Caki2 (cell line): ENCODE data around the gene RUNDC1. TPM values are rescaled to one million over a fixed set of nuclear protein-coding genes. Genes with fewer than 3 reads are reported as not detected.

Experiments used
- DNase-seq: peaks from one replicate; pipeline ENCODE4 v3.0.0-alpha.2; 2015; ENCODE audit warnings: low read depth
- in situ Hi-C: cut with HindIII; loops from 2 replicates; pipeline ENCODE4 v1.10.0; 2016; ENCODE audit warnings: low sequenced_read_pairs, low pct_unique_long_range_greater_than_20kb, mixed read lengths
- total RNA-seq: library from RNA; depleted of rRNA; stranded (reverse); fragments of >200 nt; shearing (Covaris generic); gene quantifications from 2 replicates; pipeline ENCODE4 v1.2.3, GENCODE V29; 2014; ENCODE audit warnings: low replicate concordance; rRNA removed

Gene RUNDC1
- total RNA-seq, 1 experiment from 2014 or later: 9.8 TPM

- in situ Hi-C loops: no loop called here
- DNase-seq: no peak
Measured at GRCh38 chr17:43028221-43028861, 48.0 kb downstream of the RUNDC1 start.

GRCh38 chr17:43030137-43030767 is 49.9 kb downstream of the RUNDC1 start:
- no peak for DNase-seq
- in situ Hi-C loops: no loop called here

GRCh38 chr17:43031666-43032065 is 51.3 kb downstream of the RUNDC1 start:
- in situ Hi-C loops: no loop called here
- DNase-seq: no peak

DNA sequence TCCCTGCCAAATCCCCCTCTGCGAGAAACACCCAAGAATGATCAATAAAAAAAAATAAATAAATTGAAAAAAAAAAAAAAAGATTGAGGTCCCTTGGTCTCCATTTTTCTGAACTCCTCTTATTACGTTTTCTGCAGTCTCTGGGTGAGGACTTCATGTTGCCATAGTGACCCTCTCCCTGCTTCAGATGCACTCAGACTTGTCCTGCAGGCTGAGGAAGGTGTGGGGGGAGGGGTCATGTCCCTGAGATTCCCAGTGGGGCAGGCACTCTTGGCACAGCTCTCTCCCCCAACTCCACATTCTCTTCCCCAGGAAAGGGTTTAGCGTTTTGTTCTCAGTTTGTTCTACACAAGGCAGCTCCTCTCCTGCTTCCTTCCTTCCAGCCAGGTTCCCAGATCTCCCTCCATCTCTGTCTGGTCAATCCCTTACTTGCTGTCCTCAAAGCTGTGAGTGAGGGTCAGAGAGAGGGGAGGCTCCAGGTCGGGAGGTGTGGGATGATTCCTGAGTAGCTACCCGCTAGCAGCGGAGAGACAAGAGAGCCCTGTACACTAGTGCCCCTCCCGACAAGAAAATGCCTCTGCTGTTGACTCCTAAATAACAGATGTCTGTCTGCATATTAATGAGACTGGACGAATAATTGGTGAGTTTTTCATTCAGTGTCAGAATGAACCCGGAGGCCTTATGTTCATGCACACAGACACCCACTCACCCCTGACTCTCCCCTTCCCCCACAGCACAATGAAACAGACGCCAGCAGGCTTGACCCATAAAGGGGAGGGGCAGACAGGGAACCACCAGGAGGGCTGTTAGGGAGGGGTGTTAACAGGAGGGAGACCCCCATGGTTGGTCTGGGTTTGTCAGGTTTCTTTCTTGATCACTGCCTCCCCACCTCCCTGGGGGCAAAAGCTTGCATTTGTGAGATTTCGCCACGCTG is 53.9 kb downstream of the RUNDC1 start:
- DNase-seq: no peak
- in situ Hi-C loops: no loop called here

DNA sequence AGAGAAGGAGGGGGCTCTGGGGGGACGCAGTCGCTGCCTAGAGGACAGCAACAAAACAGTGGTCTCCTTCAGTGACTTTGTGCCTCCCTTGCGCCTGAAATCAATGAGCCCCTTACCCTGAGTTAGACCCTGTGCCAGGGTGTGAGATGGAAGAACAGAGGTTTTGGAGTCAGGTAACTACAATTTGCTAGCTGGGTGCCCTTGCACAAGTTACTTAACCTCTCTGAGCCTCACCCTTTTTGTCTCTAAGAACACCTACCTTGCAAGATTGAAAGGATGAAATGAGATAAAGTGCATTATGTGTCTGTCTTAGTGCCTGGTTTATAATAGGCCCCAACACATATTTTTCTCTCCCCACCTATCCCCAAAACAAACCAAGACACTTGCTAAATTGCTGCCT is 54.5 kb downstream of the RUNDC1 start:
- in situ Hi-C loops: no loop called here
- DNase-seq: no peak

- in situ Hi-C loops: no loop called here
- no peak for DNase-seq
Measured at GRCh38 chr17:43039646-43040045, 59.3 kb downstream of the RUNDC1 start.

- in situ Hi-C loops: no loop called here
- no peak for DNase-seq
Measured at GRCh38 chr17:43040655-43041054, 60.3 kb downstream of the RUNDC1 start.

GRCh38 chr17:43042025-43042628 is 61.8 kb downstream of the RUNDC1 start:
- DNase-seq: no peak
- in situ Hi-C loops: no loop called here

Other genes with a start within 250 kb of the RUNDC1 start
- 8.2 and 21.3 TPM in 2 replicates for gene EZH1, start 235.5 kb upstream of the RUNDC1 start, total RNA-seq
- not detected in 2 replicates for gene RAMP2, start 219.3 kb upstream of the RUNDC1 start, total RNA-seq
- 123 and 179 TPM in 2 replicates for gene VPS25, start 207.1 kb upstream of the RUNDC1 start, total RNA-seq
- gene WNK4, start 200.0 kb upstream of the RUNDC1 start, total RNA-seq: not detected in 2 replicates
- 211 and 246 TPM in 2 replicates for gene COA3, start 181.9 kb upstream of the RUNDC1 start, total RNA-seq
- gene CNTD1, start 181.7 kb upstream of the RUNDC1 start, total RNA-seq: 0.09 TPM in 1 of 2 replicates, not detected in the other
- 107 and 132 TPM in 2 replicates for gene BECN1, start 156.3 kb upstream of the RUNDC1 start, total RNA-seq
- gene PSME3, start 147.2 kb upstream of the RUNDC1 start, total RNA-seq: 61.1 and 83.1 TPM in 2 replicates
- gene AOC2, start 136.0 kb upstream of the RUNDC1 start, total RNA-seq: 0.38 TPM in 1 of 2 replicates, not detected in the other
- 0.17 TPM in 1 of 2 replicates, not detected in the other for gene AOC3, start 129.4 kb upstream of the RUNDC1 start, total RNA-seq
- not detected in 2 replicates for gene G6PC1, start 79.8 kb upstream of the RUNDC1 start, total RNA-seq
- 38.8 and 50.3 TPM in 2 replicates for gene AARSD1, start 16.1 kb upstream of the RUNDC1 start, total RNA-seq
- not detected in 2 replicates for gene PTGES3L, start 485 bp upstream of the RUNDC1 start, total RNA-seq
- 1,310 and 1,529 TPM in 2 replicates for gene RPL27, start 17.9 kb downstream of the RUNDC1 start, total RNA-seq
- gene IFI35, start 26.2 kb downstream of the RUNDC1 start, total RNA-seq: 42.9 and 90.9 TPM in 2 replicates
- gene VAT1, start 41.8 kb downstream of the RUNDC1 start, total RNA-seq: 163 and 181 TPM in 2 replicates
- 1.2 TPM in 1 of 2 replicates, not detected in the other for gene RND2, start 44.7 kb downstream of the RUNDC1 start, total RNA-seq
- gene BRCA1, start 144.8 kb downstream of the RUNDC1 start, total RNA-seq: 36.4 and 41.3 TPM in 2 replicates
- 55.0 and 74.3 TPM in 2 replicates for gene NBR1, start 190.6 kb downstream of the RUNDC1 start, total RNA-seq
- 6.7 and 8.7 TPM in 2 replicates for gene TMEM106A, start 231.3 kb downstream of the RUNDC1 start, total RNA-seq
- not detected in 2 replicates for gene CCDC200, start 248.1 kb downstream of the RUNDC1 start, total RNA-seq